Type B pancreatic cell (in vitro differentiated cells): ENCODE data around the gene CHRFAM7A. TPM values are rescaled to one million over a fixed set of nuclear protein-coding genes. Genes with fewer than 3 reads are reported as not detected.
"Not testable (repeated sequence)": the region's sequence is repeated elsewhere in the genome, so short reads cannot be mapped to it uniquely, and the experiment has no call there.

Source experiments
- DNase-seq: peaks from one replicate; pipeline ENCODE4 v3.0.0; 2021; ENCODE audit warnings: mixed read lengths; ENCODE audit not compliant: unreplicated experiment; ENCODE audit errors: extremely low spot score
- H3K27ac Mint-ChIP-seq: 2 replicates; pipeline ENCODE4 v1.8.0; 2021; ENCODE audit warnings: mild to moderate bottlenecking, mixed read lengths
- H3K27me3 Mint-ChIP-seq: 2 replicates; pipeline ENCODE4 v1.8.0; 2021; ENCODE audit warnings: mixed read lengths
- H3K36me3 Mint-ChIP-seq: 2 replicates; pipeline ENCODE4 v1.8.0; 2021; ENCODE audit warnings: mixed read lengths
- H3K4me1 Mint-ChIP-seq: one replicate; pipeline ENCODE4 v1.8.0; 2021; ENCODE audit warnings: mixed read lengths; ENCODE audit not compliant: unreplicated experiment
- H3K4me3 Mint-ChIP-seq: 2 replicates; pipeline ENCODE4 v1.8.0; 2021; ENCODE audit warnings: mild to moderate bottlenecking, mixed read lengths
- H3K9me3 Mint-ChIP-seq: 2 replicates; pipeline ENCODE4 v1.8.0; 2021; ENCODE audit warnings: mixed read lengths
- total RNA-seq: library from RNA; stranded (reverse); gene quantifications from 2 replicates; pipeline ENCODE4 v1.2.1, GENCODE V29; 2021; ENCODE audit warnings: low replicate concordance

Gene CHRFAM7A
- total RNA-seq, 1 donor from 2014 or later: 3.8 TPM

DNA sequence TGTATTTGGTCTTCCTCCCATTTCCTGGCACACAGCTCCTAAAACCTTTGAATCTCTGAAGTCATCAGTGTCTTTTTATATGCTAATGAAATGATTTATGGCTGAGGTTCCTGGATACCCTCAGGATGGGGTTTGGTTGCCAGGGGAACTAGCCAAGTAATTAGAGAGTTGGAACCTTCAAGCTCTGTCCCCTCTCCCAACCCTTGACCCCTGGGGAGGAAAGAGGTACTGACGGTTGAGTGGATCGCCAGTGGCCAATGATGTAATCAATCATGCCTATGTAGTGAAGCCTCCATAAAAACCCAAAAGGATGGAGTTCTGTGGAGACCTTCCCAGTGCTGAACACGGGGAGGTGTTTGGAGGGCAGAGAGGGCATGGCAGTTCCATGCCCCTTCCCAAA, 25.1 kb downstream of the CHRFAM7A start:
- H3K36me3 Mint-ChIP-seq, H3K4me1 Mint-ChIP-seq, H3K27ac Mint-ChIP-seq, DNase-seq, H3K9me3 Mint-ChIP-seq, H3K4me3 Mint-ChIP-seq, H3K27me3 Mint-ChIP-seq: not testable (repeated sequence)

DNA sequence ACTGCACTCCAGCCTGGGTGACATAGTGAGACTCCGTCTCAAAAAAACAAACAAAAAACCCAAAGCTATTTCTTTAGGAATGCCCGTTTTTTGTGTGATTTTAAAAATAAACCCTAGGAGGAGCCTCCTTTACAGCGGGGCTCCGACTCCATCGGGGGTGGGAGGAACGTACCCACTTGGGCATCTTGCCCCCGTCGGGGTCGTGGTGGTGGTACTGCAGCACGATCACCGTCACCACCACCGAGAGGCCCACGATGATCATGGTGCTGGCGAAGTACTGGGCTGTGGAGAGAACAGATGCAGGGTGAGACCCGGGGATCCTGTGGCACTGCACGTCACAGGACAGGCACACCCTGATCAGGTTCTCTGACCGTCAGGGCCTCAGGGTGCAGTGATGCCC, 26.1 kb downstream of the CHRFAM7A start:
- H3K27me3 Mint-ChIP-seq, H3K9me3 Mint-ChIP-seq, H3K4me1 Mint-ChIP-seq, H3K4me3 Mint-ChIP-seq, H3K36me3 Mint-ChIP-seq, H3K27ac Mint-ChIP-seq: not testable (repeated sequence)
- peak; percentile 68 for DNase-seq

DNA sequence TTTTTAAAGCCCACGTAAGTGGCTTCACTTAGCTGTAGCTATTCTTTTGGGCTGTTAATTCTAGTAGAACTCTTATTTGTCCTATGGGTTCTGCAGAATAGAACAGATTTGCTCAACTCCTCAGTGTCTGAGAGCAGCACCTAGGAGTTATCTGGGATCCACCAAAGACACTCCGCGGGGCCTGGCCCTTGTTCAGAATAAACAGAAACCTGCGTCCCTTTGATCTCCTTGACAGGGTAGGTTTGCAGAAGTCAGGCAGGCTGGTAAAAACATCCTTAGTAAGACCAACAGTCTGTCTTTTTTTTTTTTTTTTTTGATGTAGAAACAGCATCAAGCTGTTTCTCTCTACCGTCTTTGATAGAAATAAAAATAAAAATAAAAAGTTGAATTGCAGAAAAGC, 31.9 kb downstream of the CHRFAM7A start:
- not testable (repeated sequence) for H3K9me3 Mint-ChIP-seq, H3K27ac Mint-ChIP-seq, H3K36me3 Mint-ChIP-seq, H3K27me3 Mint-ChIP-seq, H3K4me1 Mint-ChIP-seq, H3K4me3 Mint-ChIP-seq, DNase-seq

DNA sequence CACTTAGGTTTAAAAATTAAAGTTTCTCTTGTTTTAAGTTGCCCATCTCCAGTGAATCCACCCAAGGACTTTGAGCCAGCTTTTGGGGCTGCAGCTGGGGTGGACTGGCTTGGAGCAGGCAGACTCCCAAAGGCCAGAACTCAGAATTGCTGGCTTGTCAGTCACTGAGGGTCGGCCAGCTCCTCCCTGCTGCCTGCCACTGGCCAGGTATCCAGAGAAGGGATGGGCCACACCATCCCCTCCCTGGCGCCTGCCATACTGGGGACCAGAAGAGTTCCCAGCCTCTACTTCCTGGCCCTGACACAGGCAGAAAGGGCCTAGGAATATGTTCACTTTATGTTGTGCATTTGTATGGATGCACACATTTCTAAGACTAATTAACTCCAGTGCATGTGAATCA, 32.4 kb downstream of the CHRFAM7A start:
- not testable (repeated sequence) for H3K9me3 Mint-ChIP-seq, H3K27me3 Mint-ChIP-seq, H3K27ac Mint-ChIP-seq, H3K36me3 Mint-ChIP-seq, H3K4me1 Mint-ChIP-seq, DNase-seq, H3K4me3 Mint-ChIP-seq

DNA sequence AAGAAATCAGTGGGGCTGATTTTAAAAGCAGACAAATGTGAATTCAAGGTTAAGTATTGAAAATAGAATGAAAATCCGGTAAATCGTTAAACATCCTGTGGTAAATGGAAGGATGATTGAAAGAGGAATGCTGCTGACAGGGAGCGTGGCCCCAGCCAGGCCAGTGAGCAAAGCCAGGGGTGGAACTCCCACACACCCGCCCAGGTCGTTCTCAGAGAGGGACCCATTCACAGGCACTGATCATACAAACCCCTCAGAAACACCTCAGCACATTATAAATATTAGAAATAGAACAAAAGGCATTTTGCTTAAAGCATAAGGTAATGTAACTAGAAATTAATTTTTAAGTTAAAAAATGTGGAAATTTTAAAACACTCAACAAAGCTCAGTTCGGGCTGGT, 38.3 kb downstream of the CHRFAM7A start:
- H3K36me3 Mint-ChIP-seq, DNase-seq, H3K27ac Mint-ChIP-seq, H3K27me3 Mint-ChIP-seq, H3K4me1 Mint-ChIP-seq, H3K4me3 Mint-ChIP-seq, H3K9me3 Mint-ChIP-seq: not testable (repeated sequence)

DNA sequence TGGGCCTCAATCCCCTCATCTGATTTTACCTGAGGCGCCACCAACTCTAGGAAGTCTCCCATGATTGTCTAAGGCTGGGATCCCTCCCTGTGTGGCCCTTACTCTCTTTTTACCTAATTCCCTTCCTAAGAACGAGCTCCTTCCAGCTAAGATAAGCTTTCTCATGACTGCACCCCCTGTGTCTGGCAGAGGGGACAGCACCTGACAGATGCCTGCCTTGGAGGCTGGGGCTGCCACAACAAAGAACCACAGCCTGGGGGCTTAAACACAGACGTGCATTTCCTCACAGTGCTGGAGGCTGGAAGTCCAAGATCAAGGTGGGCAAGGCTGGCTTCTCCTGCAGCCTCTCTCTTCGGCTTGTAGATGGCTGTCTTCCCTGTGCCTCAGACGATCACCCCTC, 43.5 kb downstream of the CHRFAM7A start:
- not testable (repeated sequence) for H3K9me3 Mint-ChIP-seq, H3K36me3 Mint-ChIP-seq

DNA sequence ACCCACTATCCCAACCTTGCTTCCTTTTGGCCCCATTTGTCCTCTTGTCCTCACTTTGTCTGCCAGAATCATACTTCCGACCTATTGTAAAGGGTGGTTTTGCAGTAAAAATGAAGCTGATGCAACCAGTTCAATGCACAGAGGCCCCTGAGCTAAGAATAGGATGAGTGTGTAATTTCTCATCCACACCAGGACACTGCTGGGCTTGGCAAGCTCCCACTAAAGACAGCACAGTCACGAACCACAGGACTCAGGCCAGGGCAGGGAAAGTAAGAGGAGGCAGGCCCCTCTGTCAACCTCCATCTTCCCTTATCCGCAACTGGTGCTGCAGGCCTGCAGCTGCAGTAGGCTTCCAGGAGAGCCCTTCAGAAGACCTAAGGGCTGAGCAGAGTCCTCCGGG, 56.8 kb downstream of the CHRFAM7A start:
- H3K27ac Mint-ChIP-seq, H3K36me3 Mint-ChIP-seq, H3K27me3 Mint-ChIP-seq, H3K4me3 Mint-ChIP-seq, DNase-seq, H3K4me1 Mint-ChIP-seq, H3K9me3 Mint-ChIP-seq: not testable (repeated sequence)

More for the DNA sequence above, 43.5 kb downstream of the CHRFAM7A start:
- not testable (repeated sequence) for H3K4me1 Mint-ChIP-seq, H3K27me3 Mint-ChIP-seq, H3K27ac Mint-ChIP-seq, H3K4me3 Mint-ChIP-seq, DNase-seq

DNA sequence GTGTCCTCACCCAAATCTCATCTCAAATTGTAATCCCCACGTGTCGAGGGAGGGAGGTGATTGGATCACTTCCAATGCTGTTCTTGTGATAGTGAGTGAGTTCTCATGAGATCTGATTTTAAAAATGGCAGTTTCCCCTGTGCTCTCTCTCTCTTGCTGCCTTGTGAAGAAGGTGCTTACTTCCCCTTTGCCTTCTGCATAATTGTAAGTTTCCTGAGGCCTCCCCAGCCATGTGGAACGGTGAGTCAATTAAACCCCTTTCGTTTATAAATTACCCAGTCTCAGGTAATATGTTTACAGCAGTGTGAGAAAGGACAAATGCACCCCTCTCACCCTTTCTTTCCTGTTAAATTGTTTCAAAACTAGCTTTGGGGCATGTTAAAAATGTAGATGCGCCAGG, 59.2 kb downstream of the CHRFAM7A start:
- DNase-seq, H3K4me1 Mint-ChIP-seq, H3K27ac Mint-ChIP-seq, H3K36me3 Mint-ChIP-seq, H3K9me3 Mint-ChIP-seq, H3K27me3 Mint-ChIP-seq, H3K4me3 Mint-ChIP-seq: not testable (repeated sequence)

DNA sequence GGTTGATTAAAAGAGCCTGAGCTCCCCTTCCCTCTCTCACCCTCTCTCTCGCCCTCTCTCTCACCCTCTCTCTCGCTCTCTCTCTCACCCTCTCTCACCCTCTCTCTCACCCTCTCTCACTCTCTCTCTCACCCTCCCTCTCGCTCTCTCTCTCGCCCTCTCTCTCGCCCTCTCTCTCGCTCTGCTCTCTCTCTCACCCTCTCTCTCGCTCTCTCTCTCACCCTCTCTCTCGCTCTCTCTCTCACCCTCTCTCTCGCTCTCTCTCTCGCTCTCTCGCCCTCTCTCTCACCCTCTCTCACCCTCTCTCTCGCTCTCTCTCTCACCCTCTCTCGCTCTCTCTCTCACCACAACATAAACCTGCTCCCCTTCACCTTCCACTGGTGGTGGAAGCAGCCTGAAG, 67.2 kb downstream of the CHRFAM7A start:
- H3K4me3 Mint-ChIP-seq, DNase-seq, H3K27ac Mint-ChIP-seq, H3K27me3 Mint-ChIP-seq, H3K9me3 Mint-ChIP-seq, H3K36me3 Mint-ChIP-seq, H3K4me1 Mint-ChIP-seq: not testable (repeated sequence)

DNA sequence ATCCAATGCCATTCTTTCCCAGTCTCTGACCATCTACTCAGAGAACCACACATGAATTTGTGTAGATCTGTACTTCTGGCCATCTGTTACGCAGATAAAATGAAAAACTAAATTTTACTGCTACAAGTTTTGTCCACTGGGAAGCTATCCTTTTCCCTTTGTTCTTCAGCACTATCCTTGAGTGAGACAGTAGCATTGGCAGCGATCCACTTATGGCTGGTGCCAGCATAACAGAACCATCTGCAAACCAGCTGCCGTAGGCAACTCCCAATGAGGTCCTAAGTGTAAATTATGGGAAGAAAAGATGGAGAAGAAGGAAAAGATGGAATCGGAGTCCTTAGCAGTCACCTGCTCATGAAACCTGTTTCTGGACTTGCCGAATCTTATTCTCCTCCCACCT, 72.3 kb downstream of the CHRFAM7A start:
- not testable (repeated sequence) for H3K36me3 Mint-ChIP-seq, DNase-seq, H3K4me3 Mint-ChIP-seq, H3K27ac Mint-ChIP-seq, H3K27me3 Mint-ChIP-seq, H3K9me3 Mint-ChIP-seq, H3K4me1 Mint-ChIP-seq

DNA sequence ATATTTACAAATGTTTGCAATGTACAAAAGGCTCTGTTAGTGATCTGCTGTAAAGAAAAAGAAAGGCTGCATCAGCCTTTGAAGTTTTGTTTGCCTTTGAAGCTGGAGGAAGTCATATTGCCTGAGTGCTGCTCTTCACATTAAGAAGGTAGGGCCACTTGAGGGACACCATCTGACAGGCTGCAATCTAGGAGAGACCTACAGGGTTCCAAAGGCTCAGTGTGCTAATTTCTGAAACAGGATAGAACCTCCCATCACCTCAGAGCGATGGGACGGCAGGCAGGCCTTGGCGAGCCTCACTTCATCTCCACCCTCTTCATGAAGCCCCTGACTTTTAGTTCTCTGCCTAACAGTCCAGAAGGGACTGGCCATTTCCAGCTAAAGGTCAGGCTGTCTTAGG, 77.6 kb downstream of the CHRFAM7A start:
- DNase-seq, H3K4me3 Mint-ChIP-seq, H3K4me1 Mint-ChIP-seq, H3K27ac Mint-ChIP-seq, H3K27me3 Mint-ChIP-seq, H3K9me3 Mint-ChIP-seq, H3K36me3 Mint-ChIP-seq: not testable (repeated sequence)

DNA sequence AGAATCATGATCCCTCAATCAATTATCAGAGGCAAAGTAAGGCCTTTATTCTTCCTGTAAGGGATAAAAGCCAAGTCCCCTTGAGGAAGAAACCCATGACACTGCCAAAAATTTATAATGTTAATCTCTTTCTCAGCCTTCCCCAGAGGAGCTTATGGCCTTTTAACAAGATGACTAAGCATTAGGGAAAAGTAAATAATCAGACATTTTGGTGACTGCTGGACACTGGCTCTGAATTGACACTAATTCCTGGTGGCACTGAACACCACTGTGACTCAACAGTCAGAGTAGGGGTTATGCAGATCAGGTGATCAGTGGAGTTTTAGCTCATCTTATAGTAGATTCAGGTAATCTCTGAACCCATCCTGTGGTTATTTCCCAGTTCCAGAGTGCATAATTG, 82.8 kb downstream of the CHRFAM7A start:
- H3K36me3 Mint-ChIP-seq, H3K27ac Mint-ChIP-seq, H3K27me3 Mint-ChIP-seq, H3K4me3 Mint-ChIP-seq, H3K9me3 Mint-ChIP-seq, H3K4me1 Mint-ChIP-seq, DNase-seq: not testable (repeated sequence)

Other genes starting within 250 kb of the CHRFAM7A start
- gene GOLGA8R, start 20.7 kb upstream of the CHRFAM7A start, total RNA-seq: 0.95 and 1.8 TPM in 2 replicates
- 0.89 TPM in 1 of 2 replicates, not detected in the other for gene GOLGA8Q, start 158.5 kb upstream of the CHRFAM7A start, total RNA-seq
- gene GOLGA8H, start 210.5 kb upstream of the CHRFAM7A start, total RNA-seq: 0.77 TPM in 1 of 2 replicates, not detected in the other